GM19468 (cell line): ENCODE data around the gene NRXN3.

Source experiments
- ATAC-seq: cut with Tn5 transposase; IDR thresholded peaks from one replicate; pipeline ENCODE4 v1.9.1; 2021; ENCODE audit warnings: mild to moderate bottlenecking, moderate library complexity, moderate number of reproducible peaks; ENCODE audit not compliant: unreplicated experiment; ENCODE audit errors: extremely low read depth

NRXN3 gene

DNA sequence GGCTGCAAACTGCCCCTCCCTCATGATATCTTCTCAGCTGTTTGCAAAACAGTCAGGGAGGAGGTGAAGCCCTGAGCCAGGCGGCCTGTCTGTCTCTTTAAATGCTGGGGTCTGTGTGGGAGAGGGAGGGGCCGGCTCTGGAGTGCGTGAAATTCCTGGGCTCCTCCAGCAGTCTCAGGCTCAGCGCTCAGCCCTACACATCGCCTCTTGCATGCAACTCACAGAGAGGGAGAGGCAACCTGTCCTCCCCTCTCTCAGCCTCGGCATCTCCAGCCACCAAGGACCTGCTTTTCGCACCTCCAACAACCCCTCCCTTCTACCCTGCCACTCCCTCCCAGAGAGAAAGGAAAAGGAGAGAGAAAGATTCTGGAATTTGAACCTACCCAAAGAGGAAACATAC, at the start of gene NRXN3:
NRXN3 (plus strand) TSS at position 171 of the 400 bp plus-strand sequence. CDS start 72,721 bp downstream, outside the sequence.
- ATAC-seq, result no peak

- ATAC-seq, result no peak
Observed at GRCh38 chr14:78122436-78122835, 47.7 kb upstream of the NRXN3 start.

GRCh38 chr14:78123650-78124253, 46.4 kb upstream of the NRXN3 start:
- ATAC-seq, result no peak

GRCh38 chr14:78127961-78128360, 42.2 kb upstream of the NRXN3 start:
- no peak for ATAC-seq

GRCh38 chr14:78129375-78129774, 40.8 kb upstream of the NRXN3 start:
- no peak for ATAC-seq

DNA sequence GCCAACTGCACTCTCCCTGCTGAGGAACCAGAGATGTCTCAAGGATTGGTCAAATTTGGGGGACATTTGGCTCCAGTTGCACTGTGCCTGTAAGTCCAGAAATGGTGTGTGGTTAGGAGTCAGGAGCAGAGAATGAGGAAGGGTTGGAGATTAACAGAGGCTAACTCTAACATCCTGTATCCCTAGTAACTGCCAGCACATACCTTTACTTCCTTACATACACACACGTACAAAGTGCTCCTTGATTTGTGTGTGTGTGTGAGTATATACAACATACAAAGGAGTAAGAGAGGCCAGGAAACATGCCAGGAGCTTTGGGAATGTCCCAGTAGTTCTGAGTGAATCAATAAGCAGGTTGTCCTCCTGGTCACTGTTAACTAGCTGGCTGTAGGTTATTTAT, 39.8 kb upstream of the NRXN3 start:
- no peak for ATAC-seq

GRCh38 chr14:78131201-78131600, 39.0 kb upstream of the NRXN3 start:
- no peak for ATAC-seq

DNA sequence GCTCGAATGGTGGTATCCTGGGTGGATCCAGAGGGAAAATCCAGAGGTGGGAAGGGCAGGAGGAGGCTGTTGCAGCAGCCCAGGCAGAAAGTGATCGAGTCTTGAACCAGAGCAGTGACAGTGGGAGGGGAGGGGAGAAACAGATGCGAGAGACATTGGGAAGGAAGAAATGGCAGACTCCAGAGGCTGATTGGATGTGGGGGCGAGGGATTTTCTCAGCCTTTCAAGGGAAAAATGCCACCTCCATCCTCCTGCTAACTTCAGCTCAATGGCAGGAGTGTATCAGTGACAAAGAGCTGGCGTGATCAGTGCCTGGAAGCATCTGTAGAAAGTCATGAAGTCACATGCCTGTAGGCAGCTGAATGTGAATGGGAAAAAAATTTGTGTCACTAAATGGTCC, 38.6 kb upstream of the NRXN3 start:
- ATAC-seq, result no peak

GRCh38 chr14:78135450-78135891, 34.7 kb upstream of the NRXN3 start:
- no peak for ATAC-seq

DNA sequence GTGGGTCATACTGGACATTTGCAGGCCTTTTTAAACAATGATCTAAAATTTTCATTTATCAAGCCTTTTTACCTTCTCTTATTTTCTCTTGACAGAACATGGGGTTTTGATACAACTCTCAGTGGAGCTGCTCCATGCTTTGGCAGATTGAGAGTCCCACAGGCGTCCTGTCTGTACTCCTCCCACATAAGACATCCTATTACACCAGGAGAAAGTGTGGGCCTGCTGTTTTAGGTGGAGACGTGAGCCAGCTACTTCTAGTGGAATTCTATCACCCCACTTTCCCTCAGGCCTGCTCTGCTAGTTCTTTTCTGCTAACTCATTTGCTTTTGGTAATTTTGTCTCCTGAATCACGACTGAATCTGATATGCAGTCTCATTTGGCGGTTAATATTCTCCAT, 33.5 kb upstream of the NRXN3 start:
- ATAC-seq, result no peak

- ATAC-seq, result no peak
Observed at GRCh38 chr14:78141590-78141989, 28.6 kb upstream of the NRXN3 start.

- ATAC-seq, result no peak
Observed at GRCh38 chr14:78142998-78143397, 27.2 kb upstream of the NRXN3 start.

GRCh38 chr14:78143489-78144145, 26.6 kb upstream of the NRXN3 start:
- ATAC-seq, result no peak

DNA sequence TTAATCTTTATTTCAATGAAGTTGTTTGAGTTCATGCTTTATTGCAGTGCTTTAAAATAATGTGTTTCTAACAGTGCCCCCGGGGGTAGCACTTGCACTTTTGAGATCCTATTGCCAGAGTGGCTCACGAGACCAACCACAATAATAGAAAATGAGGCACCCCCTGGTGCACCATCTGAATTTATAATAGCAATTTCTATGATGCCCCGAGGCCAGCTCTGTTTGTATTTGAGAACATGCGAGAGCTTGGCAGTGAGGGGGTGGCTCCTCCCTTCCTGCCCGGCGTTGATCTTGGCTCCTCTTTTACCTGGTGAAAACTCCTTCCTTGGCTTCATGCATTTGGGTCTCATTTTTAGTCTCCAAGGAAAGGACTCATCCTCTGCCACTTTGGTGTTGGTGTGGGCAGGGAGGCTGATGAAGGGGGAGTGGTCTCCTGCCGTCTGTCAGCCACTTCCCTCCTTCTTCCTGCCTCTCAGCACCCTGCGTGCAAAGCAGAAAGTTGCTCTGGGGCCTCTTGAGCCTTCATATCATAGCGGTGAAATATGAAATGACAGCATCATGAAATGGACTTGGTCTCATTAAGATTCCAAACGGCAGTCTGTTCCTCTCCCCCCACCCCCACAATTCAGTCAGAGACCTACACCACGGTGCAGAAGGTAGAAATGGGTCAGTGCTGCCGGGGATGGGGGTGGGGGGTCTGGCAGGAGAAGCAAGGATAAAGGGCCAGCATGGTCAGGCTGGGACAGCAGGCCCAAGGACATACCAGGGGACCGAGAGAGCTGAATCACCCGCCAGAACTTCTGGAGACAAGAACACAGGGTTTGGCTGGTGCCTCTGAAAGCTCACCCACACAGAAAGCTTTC, 17.7 kb upstream of the NRXN3 start:
- no peak for ATAC-seq

GRCh38 chr14:78153064-78153341, 17.2 kb upstream of the NRXN3 start:
- ATAC-seq, result no peak

DNA sequence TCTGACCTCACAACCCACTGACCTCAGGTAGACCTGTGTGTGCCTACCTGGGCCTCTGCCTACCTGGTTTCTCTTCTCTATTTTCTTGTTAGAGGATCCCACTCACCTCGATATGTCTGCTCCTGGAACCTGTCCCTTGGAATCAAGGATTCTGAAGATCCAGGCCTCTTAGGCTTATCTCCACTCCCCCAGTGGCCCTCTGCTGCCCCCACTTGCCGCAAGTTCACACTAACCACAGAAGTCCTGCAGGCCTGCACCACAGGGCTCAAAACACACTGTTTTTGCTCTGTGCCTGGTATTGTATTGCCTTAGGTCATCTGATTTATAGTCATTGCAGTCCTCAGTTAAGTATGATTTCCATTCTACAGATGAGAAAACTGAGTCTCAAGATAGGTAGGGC, 15.3 kb upstream of the NRXN3 start:
- no peak for ATAC-seq

DNA sequence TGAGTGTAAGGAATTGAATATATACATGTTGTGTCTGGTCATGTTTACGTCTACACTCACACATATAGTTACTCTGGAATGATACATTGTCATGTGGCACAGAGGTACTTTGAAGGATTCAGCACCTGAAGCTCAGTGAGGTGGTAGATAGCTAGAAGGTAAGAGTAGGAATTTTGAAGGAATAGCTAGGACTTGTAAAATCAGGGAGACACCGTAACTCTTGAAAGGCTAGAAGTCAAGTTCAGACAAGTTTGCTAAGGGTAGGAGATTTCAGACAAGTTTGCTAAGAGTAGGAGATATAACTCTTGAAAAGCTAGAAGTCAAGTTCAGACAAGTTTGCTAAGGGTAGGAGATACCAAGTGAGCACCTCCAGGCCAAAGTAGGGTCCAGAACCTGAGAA, 14.0 kb upstream of the NRXN3 start:
- ATAC-seq, result no peak

DNA sequence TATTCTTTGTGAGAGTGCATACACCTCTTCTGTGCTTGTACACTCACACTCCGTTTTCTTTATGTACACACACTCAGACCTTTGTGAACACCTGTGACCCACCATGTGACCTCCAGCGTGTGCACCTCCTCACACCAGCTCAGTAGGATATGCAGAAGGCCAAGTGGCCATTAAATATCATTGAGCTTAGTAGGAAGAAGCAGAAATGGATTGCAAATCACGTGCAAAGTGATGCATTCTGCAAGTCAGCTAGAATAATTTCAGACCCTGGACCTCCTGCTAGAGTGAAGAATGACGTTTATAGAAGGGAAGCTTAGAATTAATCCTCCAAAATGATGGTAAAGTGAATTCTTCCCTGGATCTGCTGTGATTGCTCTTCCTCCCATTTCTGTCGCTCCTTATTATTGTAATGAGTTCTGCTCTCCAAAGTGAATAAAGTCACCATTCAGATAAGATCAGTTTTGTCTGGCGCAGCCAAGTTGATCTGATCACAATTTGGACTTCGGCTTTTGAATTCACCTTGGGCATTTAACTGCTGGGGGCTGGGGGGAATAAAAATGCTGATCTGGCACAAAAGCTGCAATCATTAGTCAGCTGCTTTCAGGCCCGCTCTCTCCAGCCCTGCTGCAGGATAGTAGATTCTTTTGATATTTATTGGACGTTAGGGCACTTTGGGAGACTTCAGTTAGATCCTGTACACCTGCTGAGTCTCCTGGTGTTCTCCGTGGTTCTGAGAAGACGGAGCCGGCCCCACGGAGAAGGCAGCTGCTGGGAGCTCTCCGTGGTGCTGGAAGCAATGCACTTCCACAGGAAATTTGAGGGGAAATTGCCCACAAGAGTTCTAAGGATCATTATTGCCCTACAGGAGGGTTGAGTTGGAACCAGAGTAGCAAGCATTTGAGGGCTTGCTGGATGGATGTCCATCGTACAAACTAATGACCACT, 12.4 kb upstream of the NRXN3 start:
- no peak for ATAC-seq

DNA sequence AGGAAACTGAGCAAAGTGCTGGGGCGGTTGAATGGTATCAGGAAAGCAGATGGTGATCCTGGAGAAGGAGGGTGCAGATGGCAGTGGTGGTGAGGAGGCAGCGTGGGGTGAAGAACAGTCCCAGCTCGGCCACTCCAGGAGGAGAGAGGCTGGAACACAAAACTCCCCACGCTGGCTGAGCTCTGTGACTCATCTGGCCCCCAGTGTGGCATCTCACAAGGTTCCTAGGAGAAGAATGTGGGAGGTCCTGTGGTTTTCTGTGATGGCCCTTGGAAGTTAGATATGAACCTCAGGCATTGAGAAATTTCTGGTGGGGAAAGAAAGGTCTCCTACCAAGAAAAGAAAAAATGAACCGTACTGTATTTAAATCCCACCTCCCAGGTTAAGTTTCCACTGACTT, 8.0 kb upstream of the NRXN3 start:
- no peak for ATAC-seq

- ATAC-seq, result no peak
Observed at GRCh38 chr14:78164226-78164853, 5.8 kb upstream of the NRXN3 start.
